ENCODE results near the gene EIF4G3.
"Not testable (repeated sequence)": the region's sequence is repeated elsewhere in the genome, so short reads cannot be mapped to it uniquely, and the experiment has no call there.

Gene EIF4G3

GRCh38 chr1:21024136-21024896, 152.4 kb downstream of the EIF4G3 start:
- DNase-seq, result not testable (repeated sequence)

- peak; percentile 13 for DNase-seq
Measured at GRCh38 chr1:21022279-21023040, 154.2 kb downstream of the EIF4G3 start.

- no peak for DNase-seq
Measured at GRCh38 chr1:21021311-21021710, 155.4 kb downstream of the EIF4G3 start.

GRCh38 chr1:21020151-21020550, 156.5 kb downstream of the EIF4G3 start:
- DNase-seq, result no peak

GRCh38 chr1:21018673-21019072, 158.0 kb downstream of the EIF4G3 start:
- no peak for DNase-seq

- no peak for DNase-seq
Measured at GRCh38 chr1:21013510-21013909, 163.2 kb downstream of the EIF4G3 start.

- DNase-seq, result no peak
Measured at GRCh38 chr1:21012937-21013336, 163.8 kb downstream of the EIF4G3 start.

- no peak for DNase-seq
Measured at GRCh38 chr1:21007876-21008275, 168.8 kb downstream of the EIF4G3 start.

- no peak for DNase-seq
Measured at GRCh38 chr1:21005466-21006239, 171.0 kb downstream of the EIF4G3 start.

GRCh38 chr1:21003281-21004045, 173.2 kb downstream of the EIF4G3 start:
- no peak for DNase-seq

- DNase-seq, result no peak
Measured at GRCh38 chr1:21001042-21001441, 175.7 kb downstream of the EIF4G3 start.

- DNase-seq, result no peak
Measured at GRCh38 chr1:21000245-21000594, 176.5 kb downstream of the EIF4G3 start.

- DNase-seq, result no peak
Measured at GRCh38 chr1:20999525-21000244, 177.0 kb downstream of the EIF4G3 start.

GRCh38 chr1:20998826-20999225, 177.9 kb downstream of the EIF4G3 start:
- DNase-seq, result no peak

GRCh38 chr1:20997602-20998224, 179.0 kb downstream of the EIF4G3 start:
- DNase-seq, result no peak

- no peak for DNase-seq
Measured at GRCh38 chr1:20996554-20996953, 180.1 kb downstream of the EIF4G3 start.

- DNase-seq, result no peak
Measured at GRCh38 chr1:20993716-20994575, 182.8 kb downstream of the EIF4G3 start.

- no peak for DNase-seq
Measured at GRCh38 chr1:20992322-20993056, 184.2 kb downstream of the EIF4G3 start.

GRCh38 chr1:20988943-20989342, 187.8 kb downstream of the EIF4G3 start:
- no peak for DNase-seq

Measured in CD4-positive, alpha-beta T cell treated with Interferon gamma for 1 hour (primary cell).